Mucosa of stomach (tissue), 1 donor: ENCODE measurements around the gene TMEM178A.
"Not testable (repeated sequence)": the region's sequence is repeated elsewhere in the genome, so short reads cannot be mapped to it uniquely, and the experiment has no call there.

Source experiments
- H3K27me3 ChIP-seq: one replicate; pipeline ENCODE4 v1.7.0; 2013; ENCODE audit warnings: mild to moderate bottlenecking, low read length; ENCODE audit not compliant: control insufficient read depth, insufficient read depth
- H3K36me3 ChIP-seq: one replicate; pipeline ENCODE4 v1.7.0; 2013; ENCODE audit warnings: low read length; ENCODE audit not compliant: control insufficient read depth, insufficient read depth
- H3K4me1 ChIP-seq: one replicate; pipeline ENCODE4 v1.7.0; 2013; ENCODE audit warnings: mild to moderate bottlenecking, low read length; ENCODE audit not compliant: control insufficient read depth, insufficient read depth
- H3K4me3 ChIP-seq: one replicate; pipeline ENCODE4 v1.7.0; 2013; ENCODE audit warnings: low read length
- H3K9ac ChIP-seq: one replicate; pipeline ENCODE4 v1.7.0; 2013; ENCODE audit warnings: mild to moderate bottlenecking, low read length, moderate library complexity
- H3K9me3 ChIP-seq: one replicate; pipeline ENCODE4 v1.7.0; 2013; ENCODE audit warnings: mild to moderate bottlenecking, low read length, moderate library complexity; ENCODE audit not compliant: control insufficient read depth
- donor health status: Pancreatic carcinoma.

Gene TMEM178A

GRCh38 chr2:39665811-39666490, at the start of gene TMEM178A:
TSS of gene TMEM178A (plus strand) at chr2:39665917. CDS start at chr2:39665975, 58 bp downstream.
- Histone ChIP-seq H3K27me3 (peaks cover 45% of the 10 kb centered on the region), H3K36me3 (no peaks in the 10 kb centered on the region), H3K9me3 (no peaks in the 10 kb centered on the region), H3K4me1 (peaks cover 10% of the 10 kb centered on the region), H3K4me3 (no peak within 1 kb of the TSS), H3K9ac (no peak within 1 kb of the TSS)

- Histone ChIP-seq H3K9ac (no peak overlapping the region), H3K4me1 (no peaks in the 10 kb centered on the region), H3K27me3 (no peaks in the 10 kb centered on the region), H3K4me3 (no peak overlapping the region), H3K9me3 (no peaks in the 10 kb centered on the region), H3K36me3 (no peaks in the 10 kb centered on the region)
Observed at GRCh38 chr2:39618236-39618635, 47.5 kb upstream of the TMEM178A start.

GRCh38 chr2:39618736-39619135, 47.0 kb upstream of the TMEM178A start:
- no peak overlapping the region for H3K9ac ChIP-seq
- no peaks in the 10 kb centered on the region for H3K36me3 ChIP-seq
- no peaks in the 10 kb centered on the region for H3K4me1 ChIP-seq
- H3K9me3 ChIP-seq = no peaks in the 10 kb centered on the region
- H3K4me3 ChIP-seq = no peak overlapping the region
- H3K27me3 ChIP-seq = no peaks in the 10 kb centered on the region

- no peaks in the 10 kb centered on the region for H3K9me3 ChIP-seq
- no peak overlapping the region for H3K4me3 ChIP-seq
- H3K27me3 ChIP-seq = no peaks in the 10 kb centered on the region
- no peaks in the 10 kb centered on the region for H3K36me3 ChIP-seq
- H3K4me1 ChIP-seq = no peaks in the 10 kb centered on the region
- no peak overlapping the region for H3K9ac ChIP-seq
Observed at GRCh38 chr2:39620067-39620466, 45.6 kb upstream of the TMEM178A start.

- H3K27me3 ChIP-seq = no peaks in the 10 kb centered on the region
- H3K36me3 ChIP-seq = no peaks in the 10 kb centered on the region
- no peaks in the 10 kb centered on the region for H3K9me3 ChIP-seq
- no peak overlapping the region for H3K9ac ChIP-seq
- H3K4me1 ChIP-seq = no peaks in the 10 kb centered on the region
- H3K4me3 ChIP-seq = no peak overlapping the region
Observed at GRCh38 chr2:39621596-39621995, 44.1 kb upstream of the TMEM178A start.

GRCh38 chr2:39622860-39623259, 42.9 kb upstream of the TMEM178A start:
- H3K9me3 ChIP-seq = no peaks in the 10 kb centered on the region
- H3K9ac ChIP-seq = no peak overlapping the region
- H3K27me3 ChIP-seq = no peaks in the 10 kb centered on the region
- H3K4me1 ChIP-seq = no peaks in the 10 kb centered on the region
- no peak overlapping the region for H3K4me3 ChIP-seq
- H3K36me3 ChIP-seq = no peaks in the 10 kb centered on the region

GRCh38 chr2:39623917-39624316, 41.8 kb upstream of the TMEM178A start:
- Histone ChIP-seq H3K36me3 (no peaks in the 10 kb centered on the region), H3K4me1 (no peaks in the 10 kb centered on the region), H3K9ac (no peak overlapping the region), H3K4me3 (no peak overlapping the region), H3K9me3 (no peaks in the 10 kb centered on the region), H3K27me3 (no peaks in the 10 kb centered on the region)

GRCh38 chr2:39625193-39625926, 40.4 kb upstream of the TMEM178A start:
- Histone ChIP-seq H3K27me3 (no peaks in the 10 kb centered on the region), H3K9ac (no peak overlapping the region), H3K4me1 (no peaks in the 10 kb centered on the region), H3K9me3 (no peaks in the 10 kb centered on the region), H3K36me3 (no peaks in the 10 kb centered on the region), H3K4me3 (no peak overlapping the region)

GRCh38 chr2:39625927-39626270, 39.8 kb upstream of the TMEM178A start:
- H3K36me3 ChIP-seq = no peaks in the 10 kb centered on the region

GRCh38 chr2:39628346-39628745, 37.4 kb upstream of the TMEM178A start:
- not testable (repeated sequence) for H3K4me1 ChIP-seq, H3K4me3 ChIP-seq, H3K36me3 ChIP-seq, H3K9me3 ChIP-seq, H3K9ac ChIP-seq, H3K27me3 ChIP-seq

More at GRCh38 chr2:39625927-39626270, 39.8 kb upstream of the TMEM178A start:
- no peaks in the 10 kb centered on the region for H3K4me1 ChIP-seq
- H3K9me3 ChIP-seq = no peaks in the 10 kb centered on the region
- H3K4me3 ChIP-seq = no peak overlapping the region
- H3K27me3 ChIP-seq = no peaks in the 10 kb centered on the region
- no peak overlapping the region for H3K9ac ChIP-seq

GRCh38 chr2:39629646-39630045, 36.1 kb upstream of the TMEM178A start:
- no peaks in the 10 kb centered on the region for H3K9me3 ChIP-seq
- H3K9ac ChIP-seq = no peak overlapping the region
- no peaks in the 10 kb centered on the region for H3K36me3 ChIP-seq
- H3K4me1 ChIP-seq = no peaks in the 10 kb centered on the region
- no peak overlapping the region for H3K4me3 ChIP-seq
- H3K27me3 ChIP-seq = no peaks in the 10 kb centered on the region

- H3K27me3 ChIP-seq = no peaks in the 10 kb centered on the region
- no peaks in the 10 kb centered on the region for H3K4me1 ChIP-seq
- H3K9ac ChIP-seq = no peak overlapping the region
Observed at GRCh38 chr2:39631256-39631655, 34.5 kb upstream of the TMEM178A start.

More at GRCh38 chr2:39631256-39631655, 34.5 kb upstream of the TMEM178A start:
- Histone ChIP-seq H3K9me3 (no peaks in the 10 kb centered on the region), H3K36me3 (no peaks in the 10 kb centered on the region), H3K4me3 (no peak overlapping the region)
